BLaER1 (cell line): ENCODE measurements around the gene DENND1A.
A peak's percentile ranks its signal among the peaks of the same experiment; 100 is the strongest.

Experiments
- H3K27ac ChIP-seq: shearing (Covaris generic); formaldehyde crosslinking; 2 replicates; pipeline ENCODE4 v1.8.1; 2022
- H3K27me3 ChIP-seq: shearing (Covaris generic); formaldehyde crosslinking; 2 replicates; pipeline ENCODE4 v1.8.1; 2022
- H3K36me3 ChIP-seq: shearing (Covaris generic); formaldehyde crosslinking; 2 replicates; pipeline ENCODE4 v1.8.1; 2022
- H3K4me1 ChIP-seq: shearing (Covaris generic); formaldehyde crosslinking; 2 replicates; pipeline ENCODE4 v1.8.1; 2022
- H3K4me2 ChIP-seq: shearing (Covaris generic); formaldehyde crosslinking; 2 replicates; pipeline ENCODE4 v1.8.1; 2022
- H3K4me3 ChIP-seq: shearing (Covaris generic); formaldehyde crosslinking; 2 replicates; pipeline ENCODE4 v1.8.1; 2022
- H3K9ac ChIP-seq: shearing (Covaris generic); formaldehyde crosslinking; 2 replicates; pipeline ENCODE4 v1.8.1; 2022
- H3K9me3 ChIP-seq: shearing (Covaris generic); formaldehyde crosslinking; 2 replicates; pipeline ENCODE4 v1.8.1; 2022
- H4K20me1 ChIP-seq: shearing (Covaris generic); formaldehyde crosslinking; 2 replicates; pipeline ENCODE4 v1.8.1; 2022
- Cebpa-rat ChIP-seq: shearing (Covaris generic); IDR thresholded peaks from 2 replicates; pipeline ENCODE4 v1.8.1; 2022

Gene DENND1A

GRCh38 chr9:123376218-123377071 is 553.5 kb downstream of the DENND1A start:
- peaks cover 68% of the 10 kb centered on the region for H4K20me1 ChIP-seq
- peak overlapping the region; percentile 83 for H3K4me2 ChIP-seq
- peaks cover 38% of the 10 kb centered on the region for H3K27me3 ChIP-seq
- H3K36me3 ChIP-seq: no peaks in the 10 kb centered on the region
- peak overlapping the region; percentile 32; the same call in 1 of the 2 replicates for H3K9ac ChIP-seq
- H3K4me3 ChIP-seq: no peak overlapping the region
- no peaks in the 10 kb centered on the region for H3K9me3 ChIP-seq
- peaks cover 55% of the 10 kb centered on the region for H3K4me1 ChIP-seq
- no peak for TF ChIP-seq Cebpa-rat
- H3K27ac ChIP-seq: no peak overlapping the region

- TF ChIP-seq Cebpa-rat: no peak
- peak overlapping the region; percentile 32; the same call in 1 of the 2 replicates for H3K9ac ChIP-seq
- H4K20me1 ChIP-seq: peaks cover 68% of the 10 kb centered on the region
- H3K27ac ChIP-seq: no peak overlapping the region
- no peaks in the 10 kb centered on the region for H3K9me3 ChIP-seq
- no peaks in the 10 kb centered on the region; the same call in 1 of the 2 replicates for H3K36me3 ChIP-seq
- peaks cover 47% of the 10 kb centered on the region for H3K27me3 ChIP-seq
- H3K4me2 ChIP-seq: peak overlapping the region; percentile 83
- H3K4me3 ChIP-seq: no peak overlapping the region
- peaks cover 55% of the 10 kb centered on the region for H3K4me1 ChIP-seq
Observed at GRCh38 chr9:123375469-123376132, 554.3 kb downstream of the DENND1A start.

GRCh38 chr9:123373946-123374345 is 556.0 kb downstream of the DENND1A start:
- peaks cover 55% of the 10 kb centered on the region for H3K4me1 ChIP-seq
- H3K4me3 ChIP-seq: no peak overlapping the region
- no peak overlapping the region for H3K4me2 ChIP-seq
- H4K20me1 ChIP-seq: peaks cover 68% of the 10 kb centered on the region
- TF ChIP-seq Cebpa-rat: no peak
- H3K9me3 ChIP-seq: no peaks in the 10 kb centered on the region
- peaks cover 48% of the 10 kb centered on the region for H3K27me3 ChIP-seq
- no peak overlapping the region for H3K9ac ChIP-seq
- H3K36me3 ChIP-seq: peaks cover 6% of the 10 kb centered on the region; the same call in 1 of the 2 replicates
- no peak overlapping the region for H3K27ac ChIP-seq

- Histone ChIP-seq H3K4me2 (no peak overlapping the region), H3K27ac (no peak overlapping the region), H3K36me3 (peaks cover 6% of the 10 kb centered on the region; the same call in 1 of the 2 replicates), H3K9ac (no peak overlapping the region), H3K4me1 (peaks cover 55% of the 10 kb centered on the region), H4K20me1 (peaks cover 68% of the 10 kb centered on the region), H3K4me3 (no peak overlapping the region), H3K27me3 (peaks cover 48% of the 10 kb centered on the region), H3K9me3 (no peaks in the 10 kb centered on the region)
- no peak for TF ChIP-seq Cebpa-rat
Observed at GRCh38 chr9:123373447-123373923, 556.4 kb downstream of the DENND1A start.

- H3K4me3 ChIP-seq: no peak overlapping the region
- peaks cover 48% of the 10 kb centered on the region for H3K27me3 ChIP-seq
Observed at GRCh38 chr9:123372766-123373446, 557.0 kb downstream of the DENND1A start.

GRCh38 chr9:123371805-123372590 is 557.9 kb downstream of the DENND1A start:
- H3K27me3 ChIP-seq: peaks cover 48% of the 10 kb centered on the region
- H4K20me1 ChIP-seq: peaks cover 53% of the 10 kb centered on the region
- TF ChIP-seq Cebpa-rat: no peak
- H3K9me3 ChIP-seq: no peaks in the 10 kb centered on the region
- no peak overlapping the region for H3K27ac ChIP-seq
- no peak overlapping the region for H3K4me2 ChIP-seq
- H3K4me1 ChIP-seq: peaks cover 40% of the 10 kb centered on the region
- H3K9ac ChIP-seq: no peak overlapping the region
- peaks cover 6% of the 10 kb centered on the region; the same call in 1 of the 2 replicates for H3K36me3 ChIP-seq
- no peak overlapping the region for H3K4me3 ChIP-seq

More at GRCh38 chr9:123372766-123373446, 557.0 kb downstream of the DENND1A start:
- Histone ChIP-seq H3K4me2 (no peak overlapping the region), H4K20me1 (peaks cover 63% of the 10 kb centered on the region), H3K36me3 (peaks cover 6% of the 10 kb centered on the region; the same call in 1 of the 2 replicates), H3K9me3 (no peaks in the 10 kb centered on the region), H3K9ac (no peak overlapping the region), H3K4me1 (peaks cover 50% of the 10 kb centered on the region), H3K27ac (no peak overlapping the region)
- TF ChIP-seq Cebpa-rat: no peak

- peaks cover 33% of the 10 kb centered on the region for H3K4me1 ChIP-seq
- no peak overlapping the region for H3K4me2 ChIP-seq
- H3K27me3 ChIP-seq: peaks cover 48% of the 10 kb centered on the region
- peaks cover 6% of the 10 kb centered on the region; the same call in 1 of the 2 replicates for H3K36me3 ChIP-seq
- H3K9me3 ChIP-seq: no peaks in the 10 kb centered on the region
- TF ChIP-seq Cebpa-rat: no peak
- no peak overlapping the region for H3K4me3 ChIP-seq
- peaks cover 46% of the 10 kb centered on the region for H4K20me1 ChIP-seq
- H3K27ac ChIP-seq: no peak overlapping the region
- no peak overlapping the region for H3K9ac ChIP-seq
Observed at GRCh38 chr9:123371228-123371584, 558.7 kb downstream of the DENND1A start.

GRCh38 chr9:123370526-123371227 is 559.2 kb downstream of the DENND1A start:
- Histone ChIP-seq H3K9me3 (no peaks in the 10 kb centered on the region), H3K36me3 (peaks cover 6% of the 10 kb centered on the region; the same call in 1 of the 2 replicates), H3K4me2 (no peak overlapping the region), H3K4me3 (no peak overlapping the region), H3K27ac (no peak overlapping the region), H3K27me3 (peaks cover 48% of the 10 kb centered on the region), H3K9ac (no peak overlapping the region), H3K4me1 (peaks cover 27% of the 10 kb centered on the region), H4K20me1 (peaks cover 40% of the 10 kb centered on the region)
- TF ChIP-seq Cebpa-rat: no peak
